PC-3 (cell line): ENCODE results near the gene LMCD1.

ENCODE experiments used
- EZH2 ChIP-seq: fragments of 300-600 bp; sonication (generic); IDR thresholded peaks from one replicate; pipeline ENCODE4 v1.6.1; 2017; ENCODE audit warnings: antibody characterized with exemption, mild to moderate bottlenecking, low read length; ENCODE audit not compliant: unreplicated experiment
- EZH2phosphoT487 ChIP-seq: fragments of 300-600 bp; sonication (generic); IDR thresholded peaks from 2 replicates; pipeline ENCODE4 v1.6.1; 2018; ENCODE audit warnings: mild to moderate bottlenecking, antibody characterized with exemption, low read length, borderline replicate concordance
- TF ChIP-seq, protein P1 (sequence below): fragments of 300-600 bp; sonication (generic); conservative IDR thresholded peaks from 2 replicates; pipeline ENCODE4 v1.5.1; 2017; ENCODE audit warnings: antibody characterized with exemption, low read depth, mild to moderate bottlenecking, low read length

DNA sequence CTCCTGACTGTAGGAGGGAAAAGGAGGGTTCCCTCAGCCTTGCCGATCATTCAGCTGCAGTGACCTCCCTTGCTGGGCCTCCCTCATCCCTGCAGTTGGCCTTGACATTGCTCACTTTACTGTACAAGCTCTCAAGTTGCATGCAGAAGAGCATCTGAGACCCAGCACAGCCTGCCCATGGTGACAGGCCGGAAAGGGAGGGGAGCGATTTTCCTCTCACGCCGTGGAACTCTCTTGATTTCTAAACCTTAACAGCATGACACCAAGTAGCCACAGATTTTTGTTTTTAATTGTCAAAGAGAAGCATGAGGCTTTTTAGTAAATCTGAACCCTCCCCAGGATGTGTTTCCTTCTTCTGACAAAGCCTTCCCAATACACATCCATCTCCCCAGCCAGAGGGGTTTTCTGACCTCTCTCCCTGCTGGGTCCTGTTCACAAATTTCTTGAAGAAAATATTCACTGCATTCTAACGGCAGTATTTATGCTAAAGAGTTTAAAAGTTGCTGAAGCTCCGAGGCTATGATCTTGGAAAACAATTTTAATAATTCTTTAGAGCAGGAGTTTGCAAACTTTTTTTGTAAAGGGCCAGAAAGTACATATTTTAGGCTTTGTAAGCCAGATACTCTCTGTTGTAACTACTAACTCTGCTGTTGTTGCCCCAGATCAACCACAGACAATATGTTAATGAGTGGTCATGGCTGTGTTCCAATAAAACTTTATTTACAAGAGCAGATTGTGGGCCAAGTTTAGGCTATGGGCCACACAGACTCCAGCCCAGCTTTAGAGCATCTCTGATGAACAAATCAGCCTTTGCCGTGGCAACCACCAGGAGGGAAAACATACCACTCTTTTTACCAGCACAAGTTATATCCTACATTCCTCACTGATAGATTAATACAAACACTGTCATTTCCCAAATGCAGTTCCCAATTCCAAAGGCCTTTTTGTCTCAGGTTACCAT, 34.8 kb downstream of the LMCD1 start:
- TF ChIP-seq, protein P1, sequence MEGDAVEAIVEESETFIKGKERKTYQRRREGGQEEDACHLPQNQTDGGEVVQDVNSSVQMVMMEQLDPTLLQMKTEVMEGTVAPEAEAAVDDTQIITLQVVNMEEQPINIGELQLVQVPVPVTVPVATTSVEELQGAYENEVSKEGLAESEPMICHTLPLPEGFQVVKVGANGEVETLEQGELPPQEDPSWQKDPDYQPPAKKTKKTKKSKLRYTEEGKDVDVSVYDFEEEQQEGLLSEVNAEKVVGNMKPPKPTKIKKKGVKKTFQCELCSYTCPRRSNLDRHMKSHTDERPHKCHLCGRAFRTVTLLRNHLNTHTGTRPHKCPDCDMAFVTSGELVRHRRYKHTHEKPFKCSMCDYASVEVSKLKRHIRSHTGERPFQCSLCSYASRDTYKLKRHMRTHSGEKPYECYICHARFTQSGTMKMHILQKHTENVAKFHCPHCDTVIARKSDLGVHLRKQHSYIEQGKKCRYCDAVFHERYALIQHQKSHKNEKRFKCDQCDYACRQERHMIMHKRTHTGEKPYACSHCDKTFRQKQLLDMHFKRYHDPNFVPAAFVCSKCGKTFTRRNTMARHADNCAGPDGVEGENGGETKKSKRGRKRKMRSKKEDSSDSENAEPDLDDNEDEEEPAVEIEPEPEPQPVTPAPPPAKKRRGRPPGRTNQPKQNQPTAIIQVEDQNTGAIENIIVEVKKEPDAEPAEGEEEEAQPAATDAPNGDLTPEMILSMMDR = no peak
- TF ChIP-seq EZH2 (no peak), EZH2phosphoT487 (no peak)
